HFF-Myc (cell line): Measurements from ENCODE around the gene RUFY4.
"Not testable (repeated sequence)": the region's sequence is repeated elsewhere in the genome, so short reads cannot be mapped to it uniquely, and the experiment has no call there.

Source experiments
- DNase-seq: peaks from one replicate; pipeline ENCODE4 v3.0.0-alpha.2; 2011; ENCODE audit warnings: low read depth; ENCODE audit errors: extremely low read depth
- H3K4me3 ChIP-seq: replicated peaks from 2 replicates; pipeline ENCODE4 v1.5.1; 2011; ENCODE audit warnings: low read depth, mild to moderate bottlenecking, control low read depth, low read length
- TF ChIP-seq, protein P1 (sequence below): IDR thresholded peaks from 2 replicates; pipeline ENCODE4 v1.5.1; 2012; ENCODE audit warnings: mild to moderate bottlenecking, low read depth, low read length, control low read depth; ENCODE audit errors: missing control alignments

RUFY4 gene

DNA sequence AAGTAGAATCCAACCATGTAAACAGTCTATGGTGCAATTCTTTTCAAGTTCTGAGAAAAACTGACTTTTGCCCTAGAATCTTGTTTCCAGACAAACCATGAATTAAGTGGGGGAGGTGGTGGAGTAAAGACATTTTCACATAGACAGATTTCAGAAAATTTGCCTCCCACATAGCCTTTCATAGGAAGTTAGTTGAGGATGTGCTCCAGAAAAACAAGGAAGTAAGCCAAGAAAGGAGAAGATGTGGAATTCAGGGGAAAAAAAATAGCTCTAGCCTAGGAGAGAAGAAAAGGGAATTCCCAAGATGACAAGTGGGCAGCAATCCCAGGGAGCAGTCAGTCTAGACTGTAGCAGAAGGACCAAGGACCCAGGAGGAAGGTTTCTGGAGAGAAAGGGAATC is 17.4 kb downstream of the RUFY4 start:
- TF ChIP-seq, protein P1, sequence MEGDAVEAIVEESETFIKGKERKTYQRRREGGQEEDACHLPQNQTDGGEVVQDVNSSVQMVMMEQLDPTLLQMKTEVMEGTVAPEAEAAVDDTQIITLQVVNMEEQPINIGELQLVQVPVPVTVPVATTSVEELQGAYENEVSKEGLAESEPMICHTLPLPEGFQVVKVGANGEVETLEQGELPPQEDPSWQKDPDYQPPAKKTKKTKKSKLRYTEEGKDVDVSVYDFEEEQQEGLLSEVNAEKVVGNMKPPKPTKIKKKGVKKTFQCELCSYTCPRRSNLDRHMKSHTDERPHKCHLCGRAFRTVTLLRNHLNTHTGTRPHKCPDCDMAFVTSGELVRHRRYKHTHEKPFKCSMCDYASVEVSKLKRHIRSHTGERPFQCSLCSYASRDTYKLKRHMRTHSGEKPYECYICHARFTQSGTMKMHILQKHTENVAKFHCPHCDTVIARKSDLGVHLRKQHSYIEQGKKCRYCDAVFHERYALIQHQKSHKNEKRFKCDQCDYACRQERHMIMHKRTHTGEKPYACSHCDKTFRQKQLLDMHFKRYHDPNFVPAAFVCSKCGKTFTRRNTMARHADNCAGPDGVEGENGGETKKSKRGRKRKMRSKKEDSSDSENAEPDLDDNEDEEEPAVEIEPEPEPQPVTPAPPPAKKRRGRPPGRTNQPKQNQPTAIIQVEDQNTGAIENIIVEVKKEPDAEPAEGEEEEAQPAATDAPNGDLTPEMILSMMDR = no peak
- no peak for DNase-seq
- H3K4me3 ChIP-seq = no peak overlapping the region

DNA sequence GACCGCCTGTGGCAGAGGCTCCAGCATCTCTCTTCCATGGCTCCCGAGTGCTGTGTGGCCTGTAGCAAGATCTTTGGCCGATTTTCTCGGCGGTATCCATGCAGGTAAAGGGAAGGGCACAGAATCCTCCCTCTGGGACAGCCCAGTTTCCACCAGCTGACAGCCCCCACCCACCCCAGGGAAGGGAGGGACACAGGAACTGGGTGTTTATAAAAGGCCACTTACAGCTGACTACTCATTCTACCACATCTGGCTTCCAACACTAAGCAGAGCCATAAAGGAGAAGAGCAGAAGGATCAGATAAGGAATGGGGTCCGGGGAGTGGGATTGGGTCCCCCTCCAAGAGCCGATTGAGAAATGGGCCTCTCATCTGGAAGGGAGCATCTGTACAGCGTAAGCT is 20.2 kb downstream of the RUFY4 start:
- H3K4me3 ChIP-seq = no peak overlapping the region
- no peak for DNase-seq
- TF ChIP-seq, protein P1 = no peak

DNA sequence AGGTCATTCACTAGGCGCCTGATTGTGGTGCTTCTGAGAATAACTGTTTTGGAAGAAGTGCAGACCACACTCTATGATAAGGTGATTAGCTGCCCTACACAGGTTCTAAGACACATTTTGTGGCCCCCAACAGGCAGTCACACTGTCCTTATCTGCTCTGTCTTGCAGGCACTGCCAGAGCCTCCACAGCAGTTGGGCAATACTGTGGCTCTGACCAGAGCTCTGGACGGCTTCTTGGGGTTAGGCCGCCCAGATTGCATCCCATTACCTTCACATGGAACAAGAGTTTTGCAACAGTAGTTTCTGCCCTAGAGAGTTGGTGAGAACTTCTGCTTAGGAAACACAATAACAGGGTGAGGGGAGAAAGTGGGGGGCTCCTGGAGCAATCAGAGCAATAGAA is 22.7 kb downstream of the RUFY4 start:
- no peak for DNase-seq
- TF ChIP-seq, protein P1 = no peak
- H3K4me3 ChIP-seq = no peak overlapping the region

DNA sequence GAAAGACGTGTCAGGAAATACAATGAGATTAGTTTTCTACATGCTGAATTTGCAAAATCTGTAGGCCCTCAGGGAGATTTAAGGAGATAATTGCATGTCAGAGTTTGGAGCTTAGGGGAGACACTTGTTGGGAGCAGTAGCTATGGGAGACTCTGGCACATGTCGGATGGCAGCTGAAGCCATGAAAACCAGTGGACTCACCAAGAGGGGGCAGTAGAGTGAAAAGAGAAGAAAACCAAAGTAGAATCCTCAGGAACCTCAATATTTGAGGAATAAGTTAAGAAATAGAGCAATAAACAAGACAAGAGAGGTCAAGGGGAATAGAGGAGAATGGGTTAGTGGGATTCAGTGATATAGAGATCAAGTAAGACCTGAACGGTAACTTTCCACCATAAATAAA is 24.8 kb downstream of the RUFY4 start:
- DNase-seq = no peak
- TF ChIP-seq, protein P1 = peak; percentile 27
- H3K4me3 ChIP-seq = no peak overlapping the region

DNA sequence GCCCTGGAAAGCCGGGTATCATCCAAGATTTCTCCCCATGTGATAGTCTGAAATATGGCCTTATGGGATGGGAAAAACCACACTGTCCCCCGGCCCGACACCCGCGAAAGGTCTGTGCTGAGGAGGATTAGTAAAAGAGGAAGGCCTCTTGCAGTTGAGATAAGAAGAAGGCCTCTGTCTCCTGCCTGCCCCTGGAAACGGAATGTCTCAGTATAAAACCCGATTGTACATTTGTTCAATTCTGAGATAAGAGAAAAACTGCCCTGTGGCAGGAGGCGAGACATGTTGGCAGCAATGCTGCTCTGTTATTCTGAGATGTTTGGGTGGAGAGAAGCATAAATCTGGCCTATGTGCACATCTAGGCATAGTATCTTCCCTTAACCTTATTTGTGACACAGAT is 26.8 kb downstream of the RUFY4 start:
- TF ChIP-seq, protein P1 = no peak
- H3K4me3 ChIP-seq = no peak overlapping the region
- no peak for DNase-seq

DNA sequence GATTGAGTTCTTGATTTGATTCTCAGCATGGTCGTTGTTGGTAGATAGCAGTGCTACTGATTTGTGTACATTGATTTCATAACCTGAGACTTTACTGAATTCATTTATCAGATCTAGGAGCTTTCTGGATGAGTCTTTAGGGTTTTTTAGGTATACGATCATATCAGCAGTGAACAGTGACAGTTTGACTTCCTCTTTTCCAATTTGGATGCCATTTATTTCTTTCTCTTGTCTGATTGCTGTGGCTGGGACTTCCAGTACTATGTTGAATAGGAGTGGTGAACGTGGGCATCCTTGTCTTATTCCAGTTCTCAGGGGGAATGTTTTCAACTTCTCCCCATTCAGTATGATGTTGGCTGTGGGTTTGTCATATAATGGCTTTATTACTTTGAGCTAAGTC is 28.9 kb downstream of the RUFY4 start:
- H3K4me3 ChIP-seq = no peak overlapping the region
- DNase-seq = no peak
- TF ChIP-seq, protein P1 = no peak

DNA sequence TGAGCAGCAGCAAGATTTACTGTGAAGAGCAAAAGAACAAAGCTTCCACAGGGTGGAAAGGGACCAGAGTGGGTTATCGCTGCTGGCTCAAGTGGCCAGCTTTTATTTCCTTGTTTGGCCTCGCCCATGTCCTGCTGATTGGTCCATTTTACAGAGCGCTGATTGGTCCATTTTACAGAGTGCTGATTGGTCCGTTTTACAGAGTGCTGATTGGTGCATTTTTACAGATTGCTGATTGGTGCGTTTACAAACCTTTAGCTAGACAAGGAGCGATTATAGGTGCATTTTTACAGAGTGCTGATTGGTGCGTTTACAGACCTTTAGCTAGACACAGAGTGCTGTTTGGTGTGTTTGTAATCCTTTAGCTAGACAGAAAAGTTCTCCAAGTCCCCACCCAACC is 39.8 kb downstream of the RUFY4 start:
- H3K4me3 ChIP-seq, DNase-seq: not testable (repeated sequence)

DNA sequence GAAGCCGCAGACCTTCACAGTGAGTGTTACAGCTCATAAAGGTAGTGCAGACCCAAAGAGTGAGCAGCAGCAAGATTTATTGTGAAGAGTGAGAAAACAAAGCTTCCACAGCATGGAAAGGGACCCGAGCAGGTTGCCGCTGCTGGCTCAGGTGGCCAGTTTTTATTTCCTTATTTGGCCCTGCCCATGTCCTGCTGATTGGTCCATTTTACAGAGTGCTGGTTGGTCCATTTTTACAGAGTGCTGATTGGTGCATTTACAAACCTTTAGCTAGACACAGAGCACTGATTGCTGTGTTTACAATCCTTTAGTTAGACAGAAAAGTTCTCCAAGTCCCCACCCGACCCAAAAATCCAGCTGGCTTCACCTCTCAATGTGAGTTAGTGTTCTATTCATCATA is 52.7 kb downstream of the RUFY4 start:
- not testable (repeated sequence) for DNase-seq, H3K4me3 ChIP-seq

DNA sequence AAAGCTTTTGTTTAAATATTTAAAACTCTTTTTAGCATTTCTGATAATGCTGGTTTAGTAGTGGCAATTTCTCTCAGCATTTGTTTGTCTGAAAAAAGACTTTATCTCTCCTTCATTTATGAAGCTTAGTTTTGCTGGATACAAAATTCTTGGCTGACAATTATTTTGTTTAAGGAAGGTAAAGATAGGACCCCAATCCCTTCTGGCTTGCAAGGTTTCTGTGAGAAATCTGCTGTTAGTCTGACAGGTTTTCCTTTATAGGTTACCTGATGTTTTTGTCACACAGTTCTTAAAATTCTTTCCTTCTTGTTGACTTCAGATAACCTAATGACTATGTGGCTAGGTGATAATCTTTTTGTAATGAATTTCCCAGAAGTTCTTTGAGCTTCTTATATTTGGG is 53.2 kb downstream of the RUFY4 start:
- not testable (repeated sequence) for DNase-seq, H3K4me3 ChIP-seq
